HT1080 (cell line): ENCODE data around the gene DOK4. TPM values are rescaled to one million over a fixed set of nuclear protein-coding genes. Genes with fewer than 3 reads are reported as not detected.
A peak's percentile ranks its signal among the peaks of the same experiment; 100 is the strongest.
"Not testable (repeated sequence)": the region's sequence is repeated elsewhere in the genome, so short reads cannot be mapped to it uniquely, and the experiment has no call there.

ENCODE experiments used
- DNase-seq: peaks from one replicate; pipeline ENCODE4 v3.0.0-alpha.2; 2015; ENCODE audit warnings: low read depth
- total RNA-seq: library from RNA; depleted of rRNA; stranded (reverse); fragments of >200 nt; shearing (Covaris generic); gene quantifications from 2 replicates; pipeline ENCODE4 v1.2.3, GENCODE V29; 2014

The DOK4 gene
- total RNA-seq, 1 experiment from 2014 or later = 5.0 TPM

- peak; percentile 90 for DNase-seq
Measured at GRCh38 chr16:57447186-57447962, 38.9 kb downstream of the DOK4 start, which contains the start of the genes CIAPIN1 and COQ9. Gene CIAPIN1, minus strand, starts transcription at chr16:57447385. Its CDS starts 6,457 bp downstream, at chr16:57440928. Gene COQ9, plus strand, starts transcription at chr16:57447479. Its CDS starts 27 bp downstream, at chr16:57447506.

GRCh38 chr16:57446531-57447185 is 39.6 kb downstream of the DOK4 start:
- peak; percentile 26 for DNase-seq

- DNase-seq = no peak
Measured at GRCh38 chr16:57445510-57445909, 40.8 kb downstream of the DOK4 start.

- DNase-seq = no peak
Measured at GRCh38 chr16:57444711-57445110, 41.6 kb downstream of the DOK4 start.

- not testable (repeated sequence) for DNase-seq
Measured at GRCh38 chr16:57440551-57440950, 45.7 kb downstream of the DOK4 start.

GRCh38 chr16:57439947-57440346 is 46.3 kb downstream of the DOK4 start:
- DNase-seq = not testable (repeated sequence)

- no peak for DNase-seq
Measured at GRCh38 chr16:57435838-57436237, 50.5 kb downstream of the DOK4 start.

- DNase-seq = no peak
Measured at GRCh38 chr16:57434003-57434402, 52.3 kb downstream of the DOK4 start.

- DNase-seq = no peak
Measured at GRCh38 chr16:57432989-57433388, 53.3 kb downstream of the DOK4 start.

GRCh38 chr16:57432505-57432904 is 53.8 kb downstream of the DOK4 start:
- no peak for DNase-seq

GRCh38 chr16:57430955-57431354 is 55.3 kb downstream of the DOK4 start:
- no peak for DNase-seq

GRCh38 chr16:57427824-57428223 is 58.5 kb downstream of the DOK4 start:
- no peak for DNase-seq

- DNase-seq = no peak
Measured at GRCh38 chr16:57427307-57427706, 59.0 kb downstream of the DOK4 start.

GRCh38 chr16:57426356-57426755 is 59.9 kb downstream of the DOK4 start:
- DNase-seq = no peak

GRCh38 chr16:57424583-57424982 is 61.7 kb downstream of the DOK4 start:
- no peak for DNase-seq

GRCh38 chr16:57423152-57423551 is 63.1 kb downstream of the DOK4 start:
- DNase-seq = no peak

GRCh38 chr16:57422026-57422944 is 64.0 kb downstream of the DOK4 start:
- DNase-seq = peak; percentile 59
